WTC11 (cell line): ENCODE measurements around the gene RPL36AL. TPM values are rescaled to one million over a fixed set of nuclear protein-coding genes. Genes with fewer than 3 reads are reported as not detected.

ENCODE experiments used
- ATAC-seq: fragments of 200-7000 bp; cut with Tn5 transposase; 2 replicates; pipeline ENCODE4 v1.10.0; 2021; ENCODE audit warnings: mild to moderate bottlenecking, moderate library complexity
- CTCF ChIA-PET: fragments of 300-600 bp; sonication (Branson Sonifier 250); formaldehyde crosslinking; loops from one replicate; lab custom pipeline; 2021; ENCODE audit warnings: antibody characterized with exemption; lab: Charles Lee
- POLR2A ChIA-PET: fragments of 350-600 bp; sonication (Branson Sonifier 250); formaldehyde crosslinking; loops from one replicate; lab custom pipeline; 2021; ENCODE audit warnings: antibody characterized with exemption; lab: Charles Lee
- DNase-seq: peaks from one replicate; pipeline ENCODE4 v3.0.0; 2021; ENCODE audit warnings: low spot score
- H3K27ac Mint-ChIP-seq: 2 replicates; pipeline ENCODE4 v1.8.0; 2021; ENCODE audit warnings: mixed read lengths
- H3K27me3 Mint-ChIP-seq: 2 replicates; pipeline ENCODE4 v1.8.0; 2021; ENCODE audit warnings: low read depth, mild to moderate bottlenecking, moderate library complexity, mixed read lengths
- H3K36me3 Mint-ChIP-seq: 2 replicates; pipeline ENCODE4 v1.8.0; 2021; ENCODE audit warnings: mixed read lengths
- H3K4me1 Mint-ChIP-seq: 2 replicates; pipeline ENCODE4 v1.8.0; 2022; ENCODE audit warnings: mixed read lengths
- H3K4me3 Mint-ChIP-seq: 2 replicates; pipeline ENCODE4 v1.8.0; 2021; ENCODE audit warnings: mild to moderate bottlenecking, moderate library complexity, mixed read lengths
- H3K9me3 Mint-ChIP-seq: 2 replicates; pipeline ENCODE4 v1.8.0; 2021; ENCODE audit warnings: mixed read lengths
- AFF4 ChIP-seq: sonication (generic); formaldehyde crosslinking; IDR thresholded peaks from 2 replicates; pipeline ENCODE4 v1.8.1; 2023; ENCODE audit warnings: mild to moderate bottlenecking, missing genetic modification reagents, borderline replicate concordance
- CTCF ChIP-seq: fragments of 200-600 bp; IDR thresholded peaks from 2 replicates; pipeline ENCODE4 v1.8.0; 2022; ENCODE audit warnings: antibody characterized with exemption
- ESRRA ChIP-seq: sonication (generic); formaldehyde crosslinking; IDR thresholded peaks from 2 replicates; pipeline ENCODE4 v1.8.1; 2022; ENCODE audit warnings: mild to moderate bottlenecking, missing genetic modification reagents, borderline replicate concordance
- FOXK1 ChIP-seq: sonication (generic); formaldehyde crosslinking; IDR thresholded peaks from 2 replicates; pipeline ENCODE4 v1.8.0; 2022; ENCODE audit warnings: mild to moderate bottlenecking, moderate library complexity, missing genetic modification reagents
- GRHL2 ChIP-seq: fragments of 250-450 bp; sonication (Bioruptor Pico); IDR thresholded peaks from 2 replicates; pipeline ENCODE4 v1.8.0; 2022; ENCODE audit warnings: mild to moderate bottlenecking, moderate library complexity; ENCODE audit not compliant: insufficient replicate concordance, severe bottlenecking
- HMGXB4 ChIP-seq: sonication (generic); formaldehyde crosslinking; IDR thresholded peaks from 2 replicates; pipeline ENCODE4 v1.8.1; 2023; ENCODE audit warnings: mild to moderate bottlenecking, moderate library complexity, missing genetic modification reagents
- MYBL2 ChIP-seq: sonication (generic); formaldehyde crosslinking; IDR thresholded peaks from 2 replicates; pipeline ENCODE4 v1.8.1; 2023; ENCODE audit warnings: mild to moderate bottlenecking, moderate library complexity, missing genetic modification reagents
- NR2C2 ChIP-seq: sonication (generic); formaldehyde crosslinking; IDR thresholded peaks from 2 replicates; pipeline ENCODE4 v1.8.0; 2022; ENCODE audit warnings: mild to moderate bottlenecking, missing genetic modification reagents
- OVOL2 ChIP-seq: fragments of 250-450 bp; sonication (Bioruptor Pico); IDR thresholded peaks from 2 replicates; pipeline ENCODE4 v1.9.0; 2021; ENCODE audit warnings: mild to moderate bottlenecking, borderline replicate concordance
- RORB ChIP-seq: fragments of 250-450 bp; sonication (Bioruptor Pico); IDR thresholded peaks from 2 replicates; pipeline ENCODE4 v1.9.0; 2021; ENCODE audit warnings: mild to moderate bottlenecking
- SMAD4 ChIP-seq: sonication (generic); formaldehyde crosslinking; IDR thresholded peaks from 2 replicates; pipeline ENCODE4 v1.8.0; 2022; ENCODE audit warnings: mild to moderate bottlenecking, missing genetic modification reagents
- USF2 ChIP-seq: sonication (generic); formaldehyde crosslinking; IDR thresholded peaks from 2 replicates; pipeline ENCODE4 v1.8.1; 2023; ENCODE audit warnings: mild to moderate bottlenecking, missing genetic modification reagents, moderate library complexity
- ZBTB43 ChIP-seq: sonication (generic); formaldehyde crosslinking; IDR thresholded peaks from 2 replicates; pipeline ENCODE4 v1.8.1; 2023; ENCODE audit warnings: mild to moderate bottlenecking, missing genetic modification reagents
- ZNF263 ChIP-seq: sonication (generic); formaldehyde crosslinking; IDR thresholded peaks from 2 replicates; pipeline ENCODE4 v1.8.1; 2022; ENCODE audit warnings: low read depth, mild to moderate bottlenecking, moderate library complexity, missing genetic modification reagents
- ZNF317 ChIP-seq: sonication (generic); formaldehyde crosslinking; IDR thresholded peaks from 2 replicates; pipeline ENCODE4 v1.8.1; 2023; ENCODE audit warnings: low read depth, mild to moderate bottlenecking, moderate library complexity, missing genetic modification reagents, borderline replicate concordance
- total RNA-seq: library from RNA; stranded (reverse); gene quantifications from 3 replicates; pipeline ENCODE4 v1.2.3, GENCODE V29; 2021
- TF ChIP-seq, protein P1 (sequence below): fragments of 250-450 bp; sonication (Bioruptor Pico); IDR thresholded peaks from 2 replicates; pipeline ENCODE4 v1.9.0; 2021; ENCODE audit warnings: mild to moderate bottlenecking
- TF ChIP-seq, protein P2 (sequence below): fragments of 250-450 bp; sonication (Bioruptor Pico); conservative IDR thresholded peaks from 2 replicates; pipeline ENCODE4 v1.9.0; 2021; ENCODE audit warnings: mild to moderate bottlenecking
- TF ChIP-seq, protein P3 (sequence below): sonication (generic); formaldehyde crosslinking; IDR thresholded peaks from 2 replicates; pipeline ENCODE4 v1.8.1; 2022; ENCODE audit warnings: missing genetic modification reagents, borderline replicate concordance
- TF ChIP-seq, protein P4 (sequence below): fragments of 250-450 bp; sonication (Bioruptor Pico); IDR thresholded peaks from 2 replicates; pipeline ENCODE4 v1.8.0; 2021; ENCODE audit warnings: mild to moderate bottlenecking

RPL36AL gene
- total RNA-seq, 1 experiment from 2014 or later, result 212 TPM

GRCh38 chr14:49574038-49574437 lies 46.4 kb downstream of the RPL36AL start:
- peaks cover 63% of the 10 kb centered on the region for H3K36me3 Mint-ChIP-seq
- ChIA-PET POLR2A (no interaction called here), CTCF (no interaction called here)

More at GRCh38 chr14:49574038-49574437, 46.4 kb downstream of the RPL36AL start:
- Mint-ChIP-seq H3K4me1 (no peaks in the 10 kb centered on the region), H3K27me3 (no peaks in the 10 kb centered on the region; the same call in 1 of the 2 replicates), H3K27ac (no peak overlapping the region), H3K4me3 (no peak overlapping the region), H3K9me3 (peaks cover 17% of the 10 kb centered on the region)
- DNase-seq, result no peak
- ATAC-seq, result no peak
- no peak for TF ChIP-seq FOXK1
- TF ChIP-seq ZNF263 (CRISPR knock-in tag), result no peak
- no peak for TF ChIP-seq HMGXB4 (CRISPR knock-in tag)
- TF ChIP-seq RORB (CRISPR knock-in tag), result no peak
- TF ChIP-seq ZNF317 (CRISPR knock-in tag), result no peak
- no peak for TF ChIP-seq MYBL2 (CRISPR knock-in tag)
- TF ChIP-seq ZBTB43, result no peak
- no peak for TF ChIP-seq USF2 (CRISPR knock-in tag)
- no peak for TF ChIP-seq NR2C2 (CRISPR knock-in tag)
- no peak for TF ChIP-seq GRHL2 (CRISPR knock-in tag)
- TF ChIP-seq, protein P1, sequence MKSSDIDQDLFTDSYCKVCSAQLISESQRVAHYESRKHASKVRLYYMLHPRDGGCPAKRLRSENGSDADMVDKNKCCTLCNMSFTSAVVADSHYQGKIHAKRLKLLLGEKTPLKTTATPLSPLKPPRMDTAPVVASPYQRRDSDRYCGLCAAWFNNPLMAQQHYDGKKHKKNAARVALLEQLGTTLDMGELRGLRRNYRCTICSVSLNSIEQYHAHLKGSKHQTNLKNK (CRISPR knock-in tag), result no peak
- TF ChIP-seq, protein P2, sequence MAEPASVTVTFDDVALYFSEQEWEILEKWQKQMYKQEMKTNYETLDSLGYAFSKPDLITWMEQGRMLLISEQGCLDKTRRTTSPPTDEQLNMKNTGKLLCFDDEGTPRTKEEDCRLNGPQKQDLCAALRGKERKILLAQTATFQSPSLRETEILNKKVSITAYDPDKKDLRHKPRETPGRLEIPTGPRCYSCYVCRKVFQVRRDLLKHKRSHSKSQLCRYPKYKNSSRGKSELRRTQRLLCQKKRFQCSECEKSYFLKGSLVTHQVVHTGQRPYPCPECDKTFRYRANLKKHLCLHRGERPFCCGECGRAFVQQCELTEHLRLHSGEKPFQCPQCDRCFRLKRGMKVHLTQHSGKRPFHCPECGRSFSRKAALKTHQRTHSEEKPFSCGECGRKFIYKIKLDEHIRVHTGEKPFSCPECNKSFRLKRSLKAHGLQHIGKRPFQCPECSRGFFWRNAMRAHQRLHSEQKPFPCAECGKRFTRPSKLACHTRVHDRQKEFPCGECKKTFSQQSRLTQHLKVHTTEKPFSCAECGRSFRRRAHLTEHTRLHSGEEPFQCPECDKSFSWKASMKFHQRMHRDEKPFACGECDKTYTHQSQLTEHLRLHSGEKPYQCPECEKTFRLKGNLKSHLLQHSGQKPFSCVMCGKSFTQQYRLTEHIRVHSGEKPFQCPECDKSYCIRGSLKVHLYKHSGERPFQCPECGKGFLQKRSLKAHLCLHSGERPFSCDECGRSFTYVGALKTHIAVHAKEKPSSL (CRISPR knock-in tag), result no peak
- TF ChIP-seq CTCF, result no peak
- no peak for TF ChIP-seq SMAD4 (CRISPR knock-in tag)
- TF ChIP-seq, protein P3, sequence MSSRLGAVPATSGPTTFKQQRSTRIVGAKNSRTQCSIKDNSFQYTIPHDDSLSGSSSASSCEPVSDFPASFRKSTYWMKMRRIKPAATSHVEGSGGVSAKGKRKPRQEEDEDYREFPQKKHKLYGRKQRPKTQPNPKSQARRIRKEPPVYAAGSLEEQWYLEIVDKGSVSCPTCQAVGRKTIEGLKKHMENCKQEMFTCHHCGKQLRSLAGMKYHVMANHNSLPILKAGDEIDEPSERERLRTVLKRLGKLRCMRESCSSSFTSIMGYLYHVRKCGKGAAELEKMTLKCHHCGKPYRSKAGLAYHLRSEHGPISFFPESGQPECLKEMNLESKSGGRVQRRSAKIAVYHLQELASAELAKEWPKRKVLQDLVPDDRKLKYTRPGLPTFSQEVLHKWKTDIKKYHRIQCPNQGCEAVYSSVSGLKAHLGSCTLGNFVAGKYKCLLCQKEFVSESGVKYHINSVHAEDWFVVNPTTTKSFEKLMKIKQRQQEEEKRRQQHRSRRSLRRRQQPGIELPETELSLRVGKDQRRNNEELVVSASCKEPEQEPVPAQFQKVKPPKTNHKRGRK (CRISPR knock-in tag), result no peak
- no peak for TF ChIP-seq ESRRA (CRISPR knock-in tag)
- TF ChIP-seq OVOL2 (CRISPR knock-in tag), result no peak
- TF ChIP-seq AFF4 (CRISPR knock-in tag), result no peak
- TF ChIP-seq, protein P4, sequence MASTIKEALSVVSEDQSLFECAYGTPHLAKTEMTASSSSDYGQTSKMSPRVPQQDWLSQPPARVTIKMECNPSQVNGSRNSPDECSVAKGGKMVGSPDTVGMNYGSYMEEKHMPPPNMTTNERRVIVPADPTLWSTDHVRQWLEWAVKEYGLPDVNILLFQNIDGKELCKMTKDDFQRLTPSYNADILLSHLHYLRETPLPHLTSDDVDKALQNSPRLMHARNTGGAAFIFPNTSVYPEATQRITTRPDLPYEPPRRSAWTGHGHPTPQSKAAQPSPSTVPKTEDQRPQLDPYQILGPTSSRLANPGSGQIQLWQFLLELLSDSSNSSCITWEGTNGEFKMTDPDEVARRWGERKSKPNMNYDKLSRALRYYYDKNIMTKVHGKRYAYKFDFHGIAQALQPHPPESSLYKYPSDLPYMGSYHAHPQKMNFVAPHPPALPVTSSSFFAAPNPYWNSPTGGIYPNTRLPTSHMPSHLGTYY, result no peak
